ENCODE measurements around the gene SLC38A10.

DNA sequence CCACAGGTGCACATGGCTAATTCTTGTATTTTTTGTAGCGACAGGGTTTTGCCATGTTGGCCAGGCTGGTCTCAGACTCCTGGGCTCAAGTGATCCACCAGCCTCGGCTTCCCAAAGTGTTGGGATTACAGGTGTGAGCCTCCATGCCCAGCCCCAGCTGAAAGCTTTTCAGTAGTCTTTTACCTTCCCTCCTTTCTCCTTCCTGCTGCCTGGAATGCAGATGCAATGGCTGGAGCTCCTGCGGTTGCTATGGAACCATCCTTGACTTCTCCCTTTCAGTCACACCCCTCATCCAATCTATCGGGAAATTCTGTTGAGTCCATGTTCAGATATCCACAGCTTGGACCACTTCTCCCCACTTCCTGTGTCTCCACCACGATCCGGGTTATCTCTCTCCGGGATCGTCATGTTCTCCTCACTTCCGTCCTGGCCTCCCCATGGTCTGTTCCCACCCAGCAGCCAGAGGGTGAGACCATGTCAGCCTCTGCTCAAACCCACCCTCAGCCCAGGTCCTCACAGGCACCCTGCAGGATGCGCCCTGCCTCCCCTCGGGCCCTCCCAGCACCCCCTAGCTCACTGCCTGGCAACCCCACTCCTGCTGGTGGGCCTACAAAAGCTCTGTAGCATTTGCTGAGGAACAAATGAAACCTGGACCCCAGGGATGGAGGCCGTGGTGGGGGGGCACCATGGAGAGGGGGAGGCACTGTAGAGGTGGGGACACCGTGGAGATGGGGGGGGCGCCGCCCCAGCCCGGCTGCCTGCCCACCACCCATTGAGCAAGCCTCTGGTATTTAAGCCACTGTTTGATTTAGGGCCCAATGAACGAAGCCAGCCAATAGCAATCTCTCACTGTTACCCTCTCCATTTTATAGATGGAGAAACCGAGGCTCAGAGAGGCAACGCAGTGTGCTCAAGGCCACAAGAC lies 12.8 kb upstream of the SLC38A10 start:
- TF ChIP-seq, protein P1, sequence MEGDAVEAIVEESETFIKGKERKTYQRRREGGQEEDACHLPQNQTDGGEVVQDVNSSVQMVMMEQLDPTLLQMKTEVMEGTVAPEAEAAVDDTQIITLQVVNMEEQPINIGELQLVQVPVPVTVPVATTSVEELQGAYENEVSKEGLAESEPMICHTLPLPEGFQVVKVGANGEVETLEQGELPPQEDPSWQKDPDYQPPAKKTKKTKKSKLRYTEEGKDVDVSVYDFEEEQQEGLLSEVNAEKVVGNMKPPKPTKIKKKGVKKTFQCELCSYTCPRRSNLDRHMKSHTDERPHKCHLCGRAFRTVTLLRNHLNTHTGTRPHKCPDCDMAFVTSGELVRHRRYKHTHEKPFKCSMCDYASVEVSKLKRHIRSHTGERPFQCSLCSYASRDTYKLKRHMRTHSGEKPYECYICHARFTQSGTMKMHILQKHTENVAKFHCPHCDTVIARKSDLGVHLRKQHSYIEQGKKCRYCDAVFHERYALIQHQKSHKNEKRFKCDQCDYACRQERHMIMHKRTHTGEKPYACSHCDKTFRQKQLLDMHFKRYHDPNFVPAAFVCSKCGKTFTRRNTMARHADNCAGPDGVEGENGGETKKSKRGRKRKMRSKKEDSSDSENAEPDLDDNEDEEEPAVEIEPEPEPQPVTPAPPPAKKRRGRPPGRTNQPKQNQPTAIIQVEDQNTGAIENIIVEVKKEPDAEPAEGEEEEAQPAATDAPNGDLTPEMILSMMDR (IDR thresholded peaks at IDR 0.05 in 4 of 5, conservative IDR thresholded peaks at IDR 0.05 in 1 of 5): no peak
- TF ChIP-seq POLR2A (IDR thresholded peaks at IDR 0.05): no peak
